LNCaP clone FGC (cell line): Measurements from ENCODE around the gene TMEM120B.
"Not testable (repeated sequence)": the region's sequence is repeated elsewhere in the genome, so short reads cannot be mapped to it uniquely, and the experiment has no call there.

Experiments used
- DNase-seq: peaks from one replicate; pipeline ENCODE4 v3.0.0-alpha.2; 2011; ENCODE audit warnings: low read depth
- H3K4me3 ChIP-seq: 2 replicates; pipeline ENCODE4 v1.5.1; 2011; ENCODE audit warnings: mild to moderate bottlenecking, low read depth, low read length, control low read depth
- CTCF ChIP-seq: IDR thresholded peaks from 2 replicates; pipeline ENCODE4 v1.5.1; 2012; ENCODE audit warnings: mild to moderate bottlenecking; ENCODE audit not compliant: control insufficient read depth, insufficient read depth; ENCODE audit errors: extremely low read depth

TMEM120B gene

DNA sequence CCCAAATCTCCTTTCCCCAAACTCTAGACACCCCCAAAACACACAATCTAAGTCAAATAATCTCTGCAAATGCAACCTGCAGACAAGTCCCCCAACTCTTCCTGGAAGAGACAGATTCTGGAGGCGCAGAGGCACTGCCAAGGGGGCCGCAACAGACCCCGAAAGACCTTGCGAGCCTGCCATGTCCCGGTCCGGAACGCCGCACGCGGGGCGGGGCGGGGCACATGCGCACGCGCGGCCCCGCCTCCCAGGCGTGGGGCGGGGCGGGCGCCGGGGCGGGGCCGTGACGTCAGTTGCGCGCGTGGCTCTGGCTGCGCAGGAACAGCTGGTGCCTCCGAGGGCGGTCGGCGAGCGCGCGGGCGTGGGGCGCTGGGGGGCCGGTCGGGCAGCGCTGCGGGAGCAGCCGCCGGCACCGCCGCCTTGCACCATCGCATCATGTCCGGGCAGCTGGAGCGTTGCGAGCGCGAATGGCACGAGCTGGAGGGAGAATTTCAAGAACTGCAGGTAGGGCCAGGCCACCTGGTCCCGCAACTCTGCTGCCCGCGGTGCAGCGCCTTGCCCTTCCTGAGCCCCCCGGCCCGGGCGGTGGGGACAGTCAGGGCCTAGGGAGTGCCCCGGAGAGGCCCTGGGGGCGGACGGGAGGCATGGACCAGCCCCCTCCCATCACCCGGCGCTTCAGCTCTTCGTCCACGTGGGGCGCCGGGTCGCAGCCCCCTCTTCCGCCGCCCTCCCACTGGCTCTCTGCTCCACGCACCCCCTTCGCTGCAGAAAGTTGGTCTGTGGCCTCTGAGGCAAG is at the start of gene TMEM120B:
Gene TMEM120B, plus strand, starts transcription at position 292 of the 796 bp plus-strand sequence. Its CDS starts 144 bp downstream, at position 436.
- H3K4me3 ChIP-seq: peak within 1 kb of the TSS; percentile 98
- TF ChIP-seq CTCF: no peak
- DNase-seq: peak; percentile 6

- H3K4me3 ChIP-seq: no peak overlapping the region
- DNase-seq: no peak
- TF ChIP-seq CTCF: no peak
Observed at GRCh38 chr12:121663610-121663929, 49.0 kb upstream of the TMEM120B start.

- DNase-seq, H3K4me3 ChIP-seq: not testable (repeated sequence)
Observed at GRCh38 chr12:121666829-121667228, 45.7 kb upstream of the TMEM120B start.

DNA sequence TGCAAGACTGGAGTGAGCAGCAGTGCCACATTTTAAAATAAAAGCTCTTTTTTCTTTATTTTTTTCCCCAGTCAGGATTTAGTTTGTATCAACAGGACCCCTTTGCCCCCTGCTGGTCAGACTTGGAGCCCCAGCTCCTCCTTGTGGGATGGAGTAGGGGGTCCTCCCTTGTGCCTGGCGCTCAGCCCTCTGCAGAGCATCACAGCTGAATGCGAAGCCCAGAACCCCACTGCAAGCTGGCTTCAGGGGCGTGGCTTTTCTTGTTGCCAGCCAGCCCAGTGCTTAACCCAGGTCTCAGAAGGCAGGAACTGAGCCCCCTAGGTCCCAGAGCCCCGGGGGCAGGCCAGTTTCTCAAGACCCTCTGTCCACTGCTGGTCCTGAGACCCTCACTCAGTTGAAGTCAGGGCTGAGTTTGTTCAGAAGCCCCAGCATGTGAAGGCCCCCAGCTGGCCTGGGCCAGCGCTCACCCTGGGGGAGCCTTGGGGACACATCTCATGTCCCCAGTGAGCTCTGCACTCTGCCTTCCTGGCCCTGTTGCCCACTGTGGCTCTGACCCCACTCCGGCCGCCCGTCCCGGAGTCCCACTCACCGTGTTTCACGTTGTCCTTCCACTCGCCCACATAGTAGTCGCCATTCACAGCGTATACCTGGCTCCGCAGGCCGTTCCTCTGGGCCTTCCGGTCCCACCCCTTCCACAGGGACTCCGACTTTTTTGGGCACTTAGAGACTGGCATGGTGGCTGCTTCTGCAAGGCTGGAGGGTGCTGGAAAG is 43.6 kb upstream of the TMEM120B start:
- no peak for DNase-seq
- TF ChIP-seq CTCF: peak; percentile 45
- H3K4me3 ChIP-seq: no peak overlapping the region

GRCh38 chr12:121669521-121669900 is 43.0 kb upstream of the TMEM120B start, which contains the start of gene MORN3:
TSS of gene MORN3 (minus strand) at chr12:121669654. CDS start at chr12:121669483, 171 bp downstream.
- H3K4me3 ChIP-seq: no peak within 1 kb of the TSS
- no peak for DNase-seq
- no peak for TF ChIP-seq CTCF

GRCh38 chr12:121673013-121673511 is 39.5 kb upstream of the TMEM120B start:
- H3K4me3 ChIP-seq: peak overlapping the region; percentile 53
- no peak for DNase-seq
- TF ChIP-seq CTCF: no peak

GRCh38 chr12:121676190-121676589 is 36.4 kb upstream of the TMEM120B start:
- no peak for DNase-seq

More at GRCh38 chr12:121676190-121676589, 36.4 kb upstream of the TMEM120B start:
- H3K4me3 ChIP-seq: no peak overlapping the region
- no peak for TF ChIP-seq CTCF
